ENCODE results near the gene YPEL5.

DNA sequence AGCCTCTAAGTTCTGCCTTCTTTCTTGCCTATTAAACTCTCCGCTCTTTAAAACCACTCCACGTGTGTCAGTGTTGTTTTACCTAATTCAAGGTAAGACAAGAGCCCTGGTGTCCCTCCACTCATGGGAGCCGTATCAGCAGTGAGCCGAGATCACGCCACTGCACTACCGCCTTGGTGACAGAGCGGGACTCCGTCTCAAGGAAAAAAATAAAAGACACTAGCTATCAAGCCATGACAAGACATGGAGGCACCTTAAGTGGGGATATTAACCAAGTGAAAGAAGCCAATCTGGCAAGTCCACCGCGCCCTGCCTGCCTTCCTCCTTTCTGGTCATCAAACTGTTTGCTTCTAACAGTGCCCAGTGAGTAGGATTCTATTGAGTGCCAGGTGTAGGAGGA is 44.3 kb downstream of the YPEL5 start:
- TF ChIP-seq, protein P1, sequence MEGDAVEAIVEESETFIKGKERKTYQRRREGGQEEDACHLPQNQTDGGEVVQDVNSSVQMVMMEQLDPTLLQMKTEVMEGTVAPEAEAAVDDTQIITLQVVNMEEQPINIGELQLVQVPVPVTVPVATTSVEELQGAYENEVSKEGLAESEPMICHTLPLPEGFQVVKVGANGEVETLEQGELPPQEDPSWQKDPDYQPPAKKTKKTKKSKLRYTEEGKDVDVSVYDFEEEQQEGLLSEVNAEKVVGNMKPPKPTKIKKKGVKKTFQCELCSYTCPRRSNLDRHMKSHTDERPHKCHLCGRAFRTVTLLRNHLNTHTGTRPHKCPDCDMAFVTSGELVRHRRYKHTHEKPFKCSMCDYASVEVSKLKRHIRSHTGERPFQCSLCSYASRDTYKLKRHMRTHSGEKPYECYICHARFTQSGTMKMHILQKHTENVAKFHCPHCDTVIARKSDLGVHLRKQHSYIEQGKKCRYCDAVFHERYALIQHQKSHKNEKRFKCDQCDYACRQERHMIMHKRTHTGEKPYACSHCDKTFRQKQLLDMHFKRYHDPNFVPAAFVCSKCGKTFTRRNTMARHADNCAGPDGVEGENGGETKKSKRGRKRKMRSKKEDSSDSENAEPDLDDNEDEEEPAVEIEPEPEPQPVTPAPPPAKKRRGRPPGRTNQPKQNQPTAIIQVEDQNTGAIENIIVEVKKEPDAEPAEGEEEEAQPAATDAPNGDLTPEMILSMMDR (IDR thresholded peaks at IDR 0.05): no peak
- no peak for TF ChIP-seq POLR2A (IDR thresholded peaks at IDR 0.05)
